DMS53 (cell line): ENCODE results near the gene CARS1.

Source experiments
- DNase-seq: peaks from one replicate; lab custom pipeline; 2025; lab: John Stamatoyannopoulos, UW

The CARS1 gene

GRCh38 chr11:3060436-3061025 is 3.3 kb upstream of the CARS1 start:
- DNase-seq = no peak

GRCh38 chr11:3058753-3059664 is 1.8 kb upstream of the CARS1 start:
- peak; percentile 26 for DNase-seq

- DNase-seq = peak; percentile 48
These were observed 741 bp downstream of the CARS1 start for GRCh38 chr11:3056296-3057068.

- DNase-seq = no peak
These were observed 1.3 kb downstream of the CARS1 start for GRCh38 chr11:3055891-3056290.

GRCh38 chr11:3052567-3052966 is 4.7 kb downstream of the CARS1 start:
- DNase-seq = no peak

- DNase-seq = peak; percentile 24
These were observed 5.1 kb downstream of the CARS1 start for GRCh38 chr11:3052109-3052479.

- no peak for DNase-seq
These were observed 5.8 kb downstream of the CARS1 start for GRCh38 chr11:3051196-3052108.

GRCh38 chr11:3050386-3051195 is 6.6 kb downstream of the CARS1 start:
- peak; percentile 51 for DNase-seq

- DNase-seq = peak; percentile 95
These were observed 7.6 kb downstream of the CARS1 start for GRCh38 chr11:3049430-3050243.

GRCh38 chr11:3047637-3048036 is 9.6 kb downstream of the CARS1 start:
- DNase-seq = no peak

GRCh38 chr11:3046641-3047040 is 10.6 kb downstream of the CARS1 start:
- no peak for DNase-seq

- peak; percentile 21 for DNase-seq
These were observed 11.0 kb downstream of the CARS1 start for GRCh38 chr11:3046190-3046589.

- no peak for DNase-seq
These were observed 12.3 kb downstream of the CARS1 start for GRCh38 chr11:3044915-3045314.

GRCh38 chr11:3044004-3044403 is 13.2 kb downstream of the CARS1 start:
- no peak for DNase-seq

GRCh38 chr11:3043315-3043871 is 13.8 kb downstream of the CARS1 start:
- DNase-seq = no peak

GRCh38 chr11:3042496-3043314 is 14.5 kb downstream of the CARS1 start:
- no peak for DNase-seq

GRCh38 chr11:3041699-3042441 is 15.4 kb downstream of the CARS1 start:
- no peak for DNase-seq

GRCh38 chr11:3040881-3041280 is 16.3 kb downstream of the CARS1 start:
- no peak for DNase-seq
